GM18861 (cell line): ENCODE results near the gene THUMPD1.
"Not testable (repeated sequence)": the region's sequence is repeated elsewhere in the genome, so short reads cannot be mapped to it uniquely, and the experiment has no call there.

Source experiments
- ATAC-seq: cut with Tn5 transposase; IDR thresholded peaks from one replicate; pipeline ENCODE4 v1.9.1; 2021; ENCODE audit not compliant: unreplicated experiment

THUMPD1 gene, protein sequence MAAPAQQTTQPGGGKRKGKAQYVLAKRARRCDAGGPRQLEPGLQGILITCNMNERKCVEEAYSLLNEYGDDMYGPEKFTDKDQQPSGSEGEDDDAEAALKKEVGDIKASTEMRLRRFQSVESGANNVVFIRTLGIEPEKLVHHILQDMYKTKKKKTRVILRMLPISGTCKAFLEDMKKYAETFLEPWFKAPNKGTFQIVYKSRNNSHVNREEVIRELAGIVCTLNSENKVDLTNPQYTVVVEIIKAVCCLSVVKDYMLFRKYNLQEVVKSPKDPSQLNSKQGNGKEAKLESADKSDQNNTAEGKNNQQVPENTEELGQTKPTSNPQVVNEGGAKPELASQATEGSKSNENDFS

DNA sequence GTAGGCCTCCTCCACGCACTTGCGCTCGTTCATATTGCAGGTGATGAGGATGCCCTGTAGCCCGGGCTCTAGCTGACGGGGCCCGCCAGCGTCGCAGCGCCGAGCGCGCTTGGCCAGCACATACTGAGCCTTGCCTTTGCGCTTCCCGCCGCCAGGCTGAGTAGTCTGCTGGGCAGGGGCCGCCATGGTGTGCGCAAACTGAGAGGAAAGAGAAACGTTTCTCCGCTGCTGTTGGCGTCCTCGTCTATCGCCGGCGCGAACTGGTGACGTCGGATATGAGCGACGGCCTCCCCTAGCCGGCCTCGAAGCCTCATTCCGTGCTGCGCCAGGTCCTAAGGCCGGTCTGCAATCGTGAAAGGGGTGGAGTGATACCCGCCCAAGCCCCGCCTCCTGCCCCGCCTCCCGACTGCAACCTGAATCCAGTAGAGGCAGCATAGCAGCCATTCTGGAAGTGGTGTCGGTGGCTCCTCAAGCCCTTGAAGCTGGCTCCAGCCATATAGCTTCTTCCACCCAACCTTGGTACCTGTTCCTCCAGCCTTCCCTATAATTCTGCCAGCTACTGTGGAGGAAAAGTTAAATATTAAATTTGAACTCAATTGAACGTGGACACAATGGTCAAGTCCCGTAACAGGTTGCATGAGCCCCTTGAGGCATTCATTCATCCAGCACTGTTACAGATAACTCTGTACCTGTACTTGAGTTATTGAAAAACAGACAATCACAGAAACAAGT is at the start of gene THUMPD1:
Gene THUMPD1, minus strand, starts transcription at position 265 of the 732 bp plus-strand sequence. Its CDS starts 79 bp downstream, at position 186.
- ATAC-seq = peak; percentile 53

DNA sequence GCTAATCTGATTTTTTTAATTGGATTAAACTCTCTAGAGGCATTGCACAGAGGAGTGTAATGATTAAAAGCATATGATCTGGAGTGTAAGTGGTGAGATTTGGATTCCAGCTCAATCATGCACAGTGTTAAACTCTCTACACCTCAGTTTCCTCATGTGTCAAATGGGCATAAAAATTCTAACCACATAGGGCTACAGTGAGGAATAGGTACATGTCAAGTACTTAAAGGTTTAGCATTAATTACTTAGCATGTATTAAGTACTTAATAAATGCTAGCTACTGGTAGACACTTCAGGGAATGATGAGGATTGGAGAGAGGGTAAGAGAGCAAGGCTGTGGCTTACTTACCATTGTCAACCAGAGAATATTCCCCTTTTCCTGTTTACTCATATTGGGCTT is 47.5 kb upstream of the THUMPD1 start:
- ATAC-seq = no peak

DNA sequence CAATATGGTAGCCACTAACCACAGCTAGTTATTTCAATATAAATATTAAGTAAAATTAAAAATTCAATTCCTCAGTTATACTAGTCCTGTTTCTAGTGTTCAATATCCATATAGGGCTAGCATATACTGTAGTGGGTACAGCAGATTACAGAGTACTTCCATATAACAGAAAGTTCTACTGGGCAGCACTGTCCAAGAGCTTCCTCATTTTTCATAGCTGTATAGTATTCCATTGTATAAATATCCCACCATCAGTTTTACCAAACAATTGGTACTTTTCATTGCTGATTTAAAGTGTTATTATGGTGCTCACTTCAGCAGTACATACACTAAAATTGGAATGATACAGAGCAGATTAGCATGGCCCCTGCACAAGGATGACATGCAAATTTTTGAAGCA is 42.6 kb upstream of the THUMPD1 start:
- no peak for ATAC-seq

DNA sequence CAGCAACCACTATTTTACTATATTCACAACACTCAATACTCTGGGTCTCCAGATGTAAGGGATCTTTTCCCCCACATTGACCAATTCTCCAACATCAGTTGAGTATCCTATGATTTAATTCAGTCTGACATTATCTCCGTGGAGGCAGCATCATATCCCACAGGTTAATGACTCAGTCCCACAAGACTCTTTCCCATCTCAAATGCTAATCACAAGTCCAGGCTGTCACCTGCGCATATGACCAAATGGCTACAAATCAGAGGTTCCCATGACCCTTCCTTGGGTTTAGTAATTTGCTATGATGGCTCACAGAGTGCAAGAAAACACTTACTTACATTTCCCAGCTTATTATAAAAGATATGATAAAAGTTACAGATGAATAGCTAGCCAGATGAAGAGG is 40.9 kb upstream of the THUMPD1 start:
- no peak for ATAC-seq

DNA sequence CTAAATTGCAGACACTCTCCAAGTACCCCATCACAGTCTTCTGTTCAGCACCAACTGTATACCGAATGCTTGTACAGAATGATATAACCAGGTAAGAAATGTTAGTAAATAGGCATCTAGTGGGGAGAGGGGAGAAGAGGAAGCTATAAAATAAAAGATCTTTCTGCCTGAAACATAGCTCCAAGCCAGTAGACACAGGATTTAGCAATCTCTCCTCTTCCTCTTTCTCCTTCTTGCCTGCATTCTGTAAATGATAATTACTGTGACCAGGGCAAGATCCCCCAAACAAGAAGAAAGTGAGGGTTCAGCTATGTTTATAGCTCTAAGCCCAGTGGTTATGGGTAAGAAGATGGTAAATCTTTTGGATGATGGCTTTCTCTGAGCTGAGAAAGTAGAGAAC is 40.1 kb upstream of the THUMPD1 start:
- no peak for ATAC-seq

DNA sequence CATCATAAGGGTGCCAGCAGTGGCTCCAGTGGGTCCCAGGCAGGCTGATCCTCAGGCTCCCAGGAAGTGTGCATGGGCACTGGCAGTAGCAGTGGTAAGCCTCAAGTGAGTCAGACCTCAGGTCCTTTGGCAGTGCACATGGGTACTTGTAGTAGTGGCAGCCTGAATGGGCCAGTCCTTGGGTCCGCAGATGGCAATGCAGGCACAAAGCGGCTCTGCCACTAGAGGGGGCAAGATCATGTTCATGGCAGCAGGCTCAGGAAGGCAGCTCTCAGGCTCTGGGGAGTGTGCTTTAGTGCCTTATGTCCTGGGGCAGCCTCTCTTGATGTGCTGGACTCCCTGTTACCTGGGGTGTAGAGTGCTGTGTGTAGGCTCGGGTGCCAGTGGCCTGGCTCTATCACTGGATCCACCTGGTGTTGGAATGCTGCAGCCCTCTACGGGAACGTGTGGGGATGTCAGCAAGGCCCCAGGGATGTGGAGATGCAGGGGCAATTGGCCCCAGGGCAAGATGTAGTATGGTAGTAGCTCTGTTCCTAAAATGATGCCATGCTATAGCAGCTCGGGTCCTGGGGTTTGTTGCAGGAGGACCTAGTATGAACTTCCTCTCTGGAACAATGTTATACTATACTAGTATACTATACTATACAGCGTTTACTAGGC is 33.2 kb upstream of the THUMPD1 start:
- ATAC-seq = no peak

DNA sequence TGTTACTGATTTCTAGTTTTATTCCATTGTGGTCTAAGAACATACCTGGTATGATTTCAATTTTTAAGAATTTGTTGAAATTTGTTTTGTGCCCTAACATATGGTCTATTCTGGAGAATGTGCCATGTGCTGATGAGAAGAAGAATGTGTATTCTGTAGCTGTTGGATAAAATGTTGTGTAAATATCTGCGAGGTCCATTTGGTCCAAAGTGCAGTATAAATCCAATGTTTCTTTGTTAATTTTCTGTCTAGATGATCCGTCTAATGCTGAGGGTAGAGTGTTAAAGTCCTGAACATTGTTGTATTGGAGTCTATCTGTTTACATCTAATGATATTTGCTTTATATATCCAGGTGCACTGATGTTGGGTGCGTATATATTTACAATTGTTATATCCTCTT is 32.1 kb upstream of the THUMPD1 start:
- ATAC-seq = no peak

DNA sequence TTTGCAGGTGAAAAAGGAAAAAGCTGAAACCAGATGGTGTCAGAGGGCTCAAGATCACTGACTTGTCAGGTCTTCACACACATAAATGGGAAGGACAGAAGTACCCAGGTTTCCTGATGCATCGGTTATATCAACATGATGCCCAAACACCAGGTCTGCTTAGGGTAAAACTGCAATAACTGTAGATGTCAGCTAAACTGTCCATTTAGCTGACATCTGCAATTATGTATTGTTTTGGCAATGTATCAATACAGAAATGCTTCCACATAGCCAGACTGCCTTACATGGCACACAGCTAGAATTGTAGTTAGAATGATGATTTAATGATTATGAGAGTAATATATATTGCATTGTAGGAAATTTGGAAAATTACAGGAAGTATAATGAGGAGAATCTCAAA is 27.2 kb upstream of the THUMPD1 start:
- no peak for ATAC-seq

DNA sequence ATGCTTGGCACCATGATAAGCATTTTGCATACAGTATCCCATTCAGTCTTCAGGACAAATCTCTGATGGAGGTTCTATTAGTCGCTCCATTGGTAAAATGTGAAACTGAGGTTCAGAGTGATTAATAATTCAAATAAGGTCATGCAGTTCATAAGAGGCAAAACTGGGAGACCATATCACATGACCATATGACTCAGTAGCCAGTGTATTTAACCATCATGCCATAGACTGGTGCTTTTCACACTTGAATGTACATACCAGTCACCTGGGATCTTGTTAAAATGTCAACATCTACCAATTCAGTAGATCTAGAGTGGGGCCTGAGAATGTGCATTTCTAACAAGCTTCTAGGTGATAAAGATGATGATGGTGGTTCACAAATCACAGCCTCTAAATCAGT is 26.5 kb upstream of the THUMPD1 start:
- no peak for ATAC-seq

DNA sequence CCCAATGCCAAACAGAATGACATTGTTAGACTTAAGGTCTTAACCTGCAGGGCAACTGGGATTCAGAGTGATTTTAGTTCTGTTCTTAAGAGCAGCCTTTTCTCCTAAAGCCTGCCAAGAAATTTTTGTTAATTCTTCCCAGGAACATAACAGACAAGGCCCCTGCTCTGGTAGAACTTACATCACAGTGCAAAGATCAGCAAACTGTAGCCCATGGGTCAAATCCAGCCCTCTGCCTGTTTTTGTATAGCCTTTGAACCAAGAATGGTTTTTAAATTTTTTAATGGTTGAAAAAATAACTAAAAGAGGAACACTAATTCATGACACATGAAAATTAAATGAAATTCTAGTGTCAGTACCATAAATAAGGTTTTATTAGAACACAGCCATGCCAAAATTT is 26.0 kb upstream of the THUMPD1 start:
- no peak for ATAC-seq

DNA sequence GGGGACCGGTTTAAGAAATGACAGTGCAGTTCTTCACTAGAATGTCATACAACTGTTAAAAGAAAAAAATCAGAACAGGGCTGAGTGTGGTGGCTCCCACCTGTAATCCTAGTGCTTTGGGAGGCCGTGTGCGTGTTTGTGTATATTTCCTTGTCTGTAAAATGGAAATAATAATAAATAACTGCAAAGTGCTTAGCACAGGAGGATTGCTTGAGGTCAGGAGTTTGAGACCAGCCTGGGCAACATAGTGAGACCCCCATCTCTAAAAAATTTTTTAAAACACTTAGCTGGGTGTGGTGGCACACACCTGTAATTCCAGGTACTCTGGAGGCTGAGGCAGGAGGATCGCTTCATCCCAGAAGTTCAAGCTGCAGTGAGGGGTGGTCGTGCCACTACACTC is 24.7 kb upstream of the THUMPD1 start:
- ATAC-seq = no peak

DNA sequence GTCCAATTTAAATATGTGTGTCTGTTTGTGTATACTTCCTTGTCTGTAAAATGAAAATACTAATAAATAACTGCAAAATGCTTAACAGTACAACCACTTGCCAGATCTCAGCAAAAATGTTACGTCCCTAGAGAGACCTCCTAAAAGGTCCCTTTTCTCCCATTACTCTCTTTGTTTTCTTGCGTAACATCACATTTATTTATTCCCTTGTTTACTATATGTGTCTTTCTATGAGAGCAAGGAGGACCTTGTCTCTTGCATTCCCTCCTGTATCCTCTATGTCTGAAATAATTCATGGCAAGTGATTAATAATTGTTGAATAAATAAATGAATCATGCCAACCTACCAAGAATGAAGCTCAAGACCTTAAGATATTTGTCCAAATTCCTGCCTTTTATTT is 24.1 kb upstream of the THUMPD1 start:
- no peak for ATAC-seq

DNA sequence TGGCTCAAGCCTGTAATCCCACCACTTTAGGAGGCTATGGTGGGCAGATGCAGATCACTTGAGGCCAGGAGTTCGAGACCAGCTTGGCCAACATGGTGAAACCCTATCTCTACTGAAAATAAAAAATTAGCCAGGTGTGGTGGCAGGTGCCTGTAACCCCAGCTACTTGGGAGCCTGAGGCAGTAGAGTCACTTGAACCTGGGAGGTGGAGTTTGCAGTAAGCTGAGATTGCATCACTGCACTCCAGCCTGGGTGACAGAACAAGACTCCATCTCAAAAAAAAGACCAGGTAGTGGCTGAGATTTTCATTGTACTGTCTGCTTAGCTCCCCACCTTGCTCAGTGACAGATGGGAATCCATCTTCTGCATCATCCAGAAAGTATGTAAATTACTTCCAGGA is 22.8 kb upstream of the THUMPD1 start:
- not testable (repeated sequence) for ATAC-seq

DNA sequence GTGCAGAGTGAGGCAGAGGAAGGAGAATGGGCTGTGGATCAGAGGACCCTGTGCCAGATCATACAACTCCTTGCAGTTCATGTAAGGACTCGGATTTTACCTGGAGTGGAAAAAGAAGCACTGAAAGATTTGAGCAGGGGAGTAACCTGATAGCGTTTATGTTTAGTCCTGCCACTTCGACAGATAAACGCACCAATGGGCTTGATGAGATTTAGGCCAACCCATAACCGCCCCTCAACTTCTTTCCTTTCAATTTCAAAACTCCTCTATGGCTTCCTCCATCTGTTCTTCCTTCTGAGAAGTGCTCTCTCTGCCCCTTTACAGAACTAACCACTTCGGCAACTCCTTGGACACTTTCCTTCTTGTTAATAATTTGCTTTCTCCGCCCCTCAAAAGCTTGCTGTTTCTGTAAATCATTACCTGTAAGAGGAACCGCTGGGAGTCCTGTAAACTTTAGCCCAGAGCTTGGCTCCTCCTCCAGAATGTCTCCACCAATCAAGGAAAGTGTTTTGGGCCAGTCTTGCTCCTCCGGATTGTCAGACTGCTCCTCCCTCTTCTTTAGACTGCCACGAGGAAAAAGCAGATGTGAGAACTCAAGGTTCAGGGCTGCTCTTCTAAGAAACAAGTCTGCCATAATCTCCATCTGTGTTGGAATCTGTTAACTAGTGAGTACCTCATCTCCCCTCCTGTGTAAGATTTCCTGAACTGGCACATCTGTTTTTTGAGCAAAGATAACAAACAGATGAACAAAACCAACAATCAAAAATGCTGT is 22.0 kb upstream of the THUMPD1 start, which contains the start of gene ACSM3:
Gene ACSM3, plus strand, starts transcription at position 554 of the 772 bp plus-strand sequence. CDS start 6,021 bp downstream, outside the sequence.
- ATAC-seq = peak; percentile 96

DNA sequence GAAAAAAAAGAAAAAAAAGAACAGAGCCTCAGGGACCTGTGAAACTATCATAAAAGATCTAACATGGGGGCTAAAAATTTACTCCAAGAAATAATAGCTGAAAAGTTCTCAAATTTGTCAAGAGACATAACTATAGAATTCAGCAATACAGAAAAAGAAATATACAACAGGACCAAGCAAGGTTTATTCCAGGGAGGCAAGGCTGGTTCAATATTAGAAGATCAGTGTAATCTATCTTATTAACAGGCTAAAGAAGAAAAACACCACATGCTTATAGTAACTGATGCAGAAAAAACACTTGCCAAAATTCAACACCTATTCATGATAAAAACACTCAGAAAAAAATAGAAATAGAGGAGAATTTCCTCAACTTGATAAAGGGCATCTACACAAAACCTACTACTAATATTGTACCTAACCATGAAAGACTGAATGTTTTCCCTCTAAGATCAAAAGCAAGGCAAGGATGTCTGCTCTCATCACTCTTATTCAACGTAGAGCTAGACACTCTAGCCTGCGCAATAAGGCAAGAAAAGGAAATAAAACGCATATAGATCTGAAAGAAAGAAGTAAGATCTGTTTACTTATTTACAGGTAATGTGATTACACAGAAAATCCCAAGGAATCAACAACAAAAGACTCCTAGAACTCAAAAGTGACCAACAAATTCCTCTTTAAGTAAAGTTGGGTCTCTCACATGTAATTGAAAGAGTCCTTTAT is 20.9 kb upstream of the THUMPD1 start:
- ATAC-seq = no peak

DNA sequence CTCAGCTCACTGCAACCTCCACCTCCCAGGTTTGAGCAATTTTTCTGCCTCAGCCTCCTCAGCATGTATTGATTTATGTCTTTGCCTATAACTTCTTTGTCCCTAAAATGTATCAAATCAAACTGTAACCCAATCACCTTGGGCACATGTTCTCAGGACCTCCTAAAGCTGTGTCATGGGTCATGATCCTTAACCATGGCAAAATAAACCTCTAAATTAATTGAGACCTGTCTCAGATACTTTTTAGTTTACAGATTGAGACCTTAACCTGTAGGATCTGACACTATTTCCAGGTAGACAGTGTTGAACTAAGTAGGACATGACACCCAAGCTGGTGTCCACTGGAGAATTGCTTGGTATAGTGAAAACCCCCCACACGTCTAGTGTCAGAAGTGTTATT is 19.6 kb upstream of the THUMPD1 start:
- no peak for ATAC-seq

DNA sequence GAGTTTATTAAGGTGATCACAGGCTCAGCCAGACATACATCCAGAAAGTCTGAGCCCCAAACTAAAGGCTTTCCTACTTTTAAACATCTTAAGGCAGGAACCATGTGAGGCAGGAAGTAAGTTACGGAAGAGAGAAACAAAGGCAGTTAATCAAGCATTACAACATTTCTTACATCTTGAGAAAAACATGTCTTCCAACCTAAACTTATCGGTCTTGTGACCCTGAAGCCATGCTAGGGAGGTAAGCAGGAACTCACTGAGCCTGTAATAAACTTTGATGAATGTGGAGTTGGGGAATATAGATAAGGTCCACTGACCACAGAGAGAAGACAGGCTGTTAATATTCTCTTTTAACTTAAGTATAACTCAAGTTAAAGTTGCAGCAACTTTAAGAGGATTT is 18.7 kb upstream of the THUMPD1 start:
- no peak for ATAC-seq

DNA sequence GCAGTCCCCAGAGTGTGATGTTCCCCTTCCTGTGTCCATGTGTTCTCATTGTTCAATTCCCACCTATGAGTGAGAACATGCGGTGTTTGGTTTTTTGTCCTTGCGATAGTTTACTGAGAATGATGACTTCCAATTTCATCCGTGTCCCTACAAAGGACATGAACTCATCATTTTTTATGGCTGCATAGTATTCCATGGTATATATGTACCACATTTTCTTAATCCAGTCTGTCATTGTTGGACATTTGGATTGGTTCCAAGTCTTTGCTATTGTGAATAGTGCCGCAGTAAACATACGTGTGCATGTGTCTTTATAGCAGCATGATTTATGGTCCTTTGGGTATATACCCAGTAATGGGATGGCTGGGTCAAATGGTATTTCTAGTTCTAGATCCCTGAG is 14.2 kb upstream of the THUMPD1 start:
- ATAC-seq = not testable (repeated sequence)

DNA sequence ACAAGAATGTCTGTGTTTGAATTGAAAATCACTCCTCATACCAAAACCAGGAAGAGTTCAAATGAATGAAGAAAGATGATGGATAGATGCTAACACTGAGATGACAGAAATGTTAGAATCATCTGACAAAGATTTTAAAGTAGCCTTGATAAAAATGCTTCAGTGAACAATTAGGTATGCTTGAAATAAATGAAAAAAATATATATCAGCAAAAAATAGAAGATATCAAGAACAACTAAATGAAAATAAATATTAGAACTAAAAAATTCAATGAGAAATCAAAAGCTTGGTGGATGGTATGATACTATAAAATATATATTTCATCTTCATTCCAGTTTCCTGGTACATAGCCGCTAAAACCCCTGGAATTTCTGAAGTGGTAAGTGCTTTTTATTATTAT is 13.6 kb upstream of the THUMPD1 start:
- no peak for ATAC-seq

DNA sequence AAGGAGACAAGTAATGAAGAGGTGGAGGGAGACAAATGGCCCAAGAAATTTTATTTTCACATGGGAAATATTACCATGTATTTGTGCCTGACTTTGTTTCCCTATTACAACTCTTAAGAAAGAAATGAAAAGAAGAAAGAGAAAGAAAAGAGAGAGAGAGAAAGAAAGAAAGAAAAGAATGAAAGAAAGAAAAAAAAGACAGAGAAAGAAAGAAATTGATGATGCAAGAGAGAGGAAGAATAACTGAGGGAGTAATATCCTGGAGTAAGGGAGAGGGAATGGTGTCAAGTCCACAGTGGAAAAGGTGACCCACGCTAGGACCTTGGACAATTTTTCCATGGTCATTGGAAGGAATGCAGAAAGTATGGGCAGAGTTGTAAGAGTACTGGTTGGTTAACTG is 12.1 kb upstream of the THUMPD1 start:
- ATAC-seq = no peak
